GM12891 (cell line): ENCODE measurements around the gene BHLHA15.
A peak's percentile ranks its signal among the peaks of the same experiment; 100 is the strongest.

Experiments
- DNase-seq: peaks from one replicate; pipeline ENCODE4 v3.0.0; 2011; ENCODE audit warnings: low spot score; ENCODE audit not compliant: insufficient read length
- FAIRE-seq: peaks from 2 replicates; lab custom pipeline; 2011; peaks lifted over from hg19 to GRCh38; lab: Jason Lieb, UNC
- PAX5 ChIP-seq: IDR thresholded peaks from 2 replicates; pipeline ENCODE4 v1.6.1; 2011; ENCODE audit warnings: low read length, moderate library complexity, mild to moderate bottlenecking; ENCODE audit not compliant: insufficient read depth, severe bottlenecking
- POLR2A ChIP-seq: IDR thresholded peaks from 2 replicates; pipeline ENCODE4 v1.6.1; 2011; ENCODE audit warnings: low read depth, low read length, control low read depth
- POLR2AphosphoS5 ChIP-seq: IDR thresholded peaks from 2 replicates; pipeline ENCODE4 v1.6.1; 2011; ENCODE audit warnings: low read depth, low read length, control low read depth
- POU2F2 ChIP-seq: IDR thresholded peaks from 2 replicates; pipeline ENCODE4 v1.6.1; 2011; ENCODE audit warnings: low read depth, mild to moderate bottlenecking, control low read depth, low read length, moderate library complexity
- SPI1 ChIP-seq: IDR thresholded peaks from 2 replicates; pipeline ENCODE4 v1.6.1; 2011; ENCODE audit warnings: low read depth, low read length, control low read depth
- TAF1 ChIP-seq: IDR thresholded peaks from 2 replicates; pipeline ENCODE4 v1.6.1; 2011; ENCODE audit warnings: low read depth, low read length, control low read depth

BHLHA15 gene

GRCh38 chr7:98186452-98187137 is 24.6 kb upstream of the BHLHA15 start:
- FAIRE-seq = no peak
- TF ChIP-seq POLR2A (no peak), PAX5 (no peak), SPI1 (no peak), POLR2AphosphoS5 (no peak), TAF1 (no peak), POU2F2 (no peak)
- no peak for DNase-seq

- TF ChIP-seq TAF1 (no peak), POLR2AphosphoS5 (no peak), SPI1 (no peak), POU2F2 (no peak), POLR2A (no peak), PAX5 (no peak)
- FAIRE-seq = no peak
- DNase-seq = no peak
Measured at GRCh38 chr7:98187138-98187502, 24.1 kb upstream of the BHLHA15 start.

GRCh38 chr7:98189559-98189958 is 21.7 kb upstream of the BHLHA15 start:
- TF ChIP-seq POU2F2 = no peak
- TF ChIP-seq POLR2A = no peak
- no peak for TF ChIP-seq TAF1
- no peak for TF ChIP-seq PAX5
- no peak for TF ChIP-seq SPI1
- no peak for TF ChIP-seq POLR2AphosphoS5
- no peak for FAIRE-seq
- no peak for DNase-seq

- DNase-seq (no peak), FAIRE-seq (no peak)
- TF ChIP-seq TAF1 = no peak
- no peak for TF ChIP-seq PAX5
- TF ChIP-seq POU2F2 = no peak
- TF ChIP-seq SPI1 = no peak
- TF ChIP-seq POLR2A = no peak
- TF ChIP-seq POLR2AphosphoS5 = no peak
Measured at GRCh38 chr7:98191668-98192431, 19.4 kb upstream of the BHLHA15 start.

GRCh38 chr7:98192781-98193457 is 18.3 kb upstream of the BHLHA15 start:
- FAIRE-seq (peak; percentile 13), DNase-seq (no peak)
- TF ChIP-seq POLR2AphosphoS5 (no peak), TAF1 (no peak), POLR2A (no peak), SPI1 (no peak), PAX5 (no peak), POU2F2 (no peak)

GRCh38 chr7:98193474-98194180 is 17.6 kb upstream of the BHLHA15 start:
- DNase-seq (no peak), FAIRE-seq (no peak)
- TF ChIP-seq SPI1 (no peak), POLR2A (no peak)

GRCh38 chr7:98194186-98194585 is 17.1 kb upstream of the BHLHA15 start:
- FAIRE-seq (no peak), DNase-seq (no peak)
- TF ChIP-seq POLR2A = no peak
- TF ChIP-seq SPI1 = no peak
- no peak for TF ChIP-seq POU2F2
- no peak for TF ChIP-seq POLR2AphosphoS5
- TF ChIP-seq TAF1 = no peak
- TF ChIP-seq PAX5 = no peak

- no peak for FAIRE-seq
- DNase-seq = no peak
- TF ChIP-seq POLR2A (no peak), PAX5 (no peak), POU2F2 (no peak), SPI1 (no peak), POLR2AphosphoS5 (no peak), TAF1 (no peak)
Measured at GRCh38 chr7:98194672-98195457, 16.4 kb upstream of the BHLHA15 start.
